Ectodermal cell (in vitro differentiated cells): ENCODE results near the gene DPH5.

Experiments
- H3K27ac ChIP-seq: 2 replicates; pipeline ENCODE4 v1.7.0; 2013; ENCODE audit warnings: mild to moderate bottlenecking, low read depth, low read length; ENCODE audit not compliant: insufficient read depth, poor library complexity, severe bottlenecking
- H3K27me3 ChIP-seq: 2 replicates; pipeline ENCODE4 v1.7.0; 2013; ENCODE audit warnings: mild to moderate bottlenecking, low read length; ENCODE audit not compliant: insufficient read depth, control insufficient read depth, poor library complexity, severe bottlenecking
- H3K36me3 ChIP-seq: one replicate; pipeline ENCODE4 v1.7.0; 2013; ENCODE audit warnings: low read length; ENCODE audit not compliant: control insufficient read depth, insufficient read depth
- H3K4me1 ChIP-seq: one replicate; pipeline ENCODE4 v1.7.0; 2013; ENCODE audit warnings: low read length; ENCODE audit not compliant: control insufficient read depth, insufficient read depth
- H3K4me3 ChIP-seq: 2 replicates; pipeline ENCODE4 v1.7.0; 2013; ENCODE audit warnings: low read depth, low read length, control low read depth; ENCODE audit not compliant: insufficient read depth
- H3K9me3 ChIP-seq: 2 replicates; pipeline ENCODE4 v1.7.0; 2013; ENCODE audit warnings: mild to moderate bottlenecking, low read length, moderate library complexity; ENCODE audit not compliant: control insufficient read depth
- WGBS, 2 experiments: methylation state at CpG; one replicate each; pipeline ENCODE4 v1.1.7; 2013; ENCODE audit warnings: missing lambda C conversion rate in 2 of 2; 5-methylcytosine and 5-hydroxymethylcytosine counted together

The DPH5 gene

DNA sequence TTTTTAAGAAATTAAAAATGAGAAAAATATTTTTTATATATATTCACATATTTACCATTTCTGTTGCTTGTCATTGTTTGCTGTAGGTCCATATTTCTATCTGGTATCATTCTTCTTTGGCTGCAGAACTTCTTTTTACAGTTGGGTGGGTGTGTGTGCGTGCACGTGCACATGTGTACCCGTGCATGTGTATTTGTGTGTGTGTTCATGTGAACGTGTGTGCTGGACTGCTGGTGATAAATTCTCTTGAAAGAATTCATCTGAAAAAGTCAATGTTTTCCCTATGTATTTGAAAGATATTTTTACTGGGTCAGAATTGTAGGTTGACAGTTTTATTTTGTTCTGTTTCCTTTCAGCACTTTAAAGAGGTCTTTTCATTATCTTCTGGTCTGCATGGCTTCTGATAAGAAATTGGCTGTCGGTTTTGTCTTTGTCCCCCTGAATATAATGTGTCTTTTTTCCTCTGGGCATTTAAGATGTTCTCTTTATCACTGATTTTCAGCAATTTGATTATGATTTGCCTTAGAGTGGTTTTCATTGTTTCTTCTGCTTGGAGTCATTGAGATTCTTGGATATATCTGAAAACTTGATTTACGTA, 34.5 kb upstream of the DPH5 start:
- Histone ChIP-seq H3K4me3 (no peak overlapping the region), H3K27ac (no peak overlapping the region), H3K4me1 (no peaks in the 10 kb centered on the region), H3K36me3 (no peaks in the 10 kb centered on the region), H3K27me3 (no peaks in the 10 kb centered on the region), H3K9me3 (no peaks in the 10 kb centered on the region)
- WGBS, 2 experiments: 97 to 98% methylated on average over 6 of the region's 6 CpGs

GRCh38 chr1:101055623-101056022, 30.0 kb upstream of the DPH5 start:
- no peaks in the 10 kb centered on the region for H3K9me3 ChIP-seq
- H3K4me3 ChIP-seq: no peak overlapping the region
- H3K27me3 ChIP-seq: no peaks in the 10 kb centered on the region
- H3K36me3 ChIP-seq: no peaks in the 10 kb centered on the region
- no peaks in the 10 kb centered on the region for H3K4me1 ChIP-seq
- no peak overlapping the region for H3K27ac ChIP-seq

GRCh38 chr1:101051688-101052638, 26.4 kb upstream of the DPH5 start:
- Histone ChIP-seq H3K27me3 (no peaks in the 10 kb centered on the region), H3K36me3 (no peaks in the 10 kb centered on the region), H3K4me1 (no peaks in the 10 kb centered on the region), H3K27ac (peak overlapping the region; percentile 1), H3K4me3 (no peak overlapping the region), H3K9me3 (no peaks in the 10 kb centered on the region)
- WGBS, 2 experiments: 79 to 90% methylated on average over 3 of the region's 3 CpGs

- H3K27ac ChIP-seq: no peak overlapping the region
- H3K4me1 ChIP-seq: no peaks in the 10 kb centered on the region
- no peaks in the 10 kb centered on the region for H3K9me3 ChIP-seq
- 90 to 100% methylated on average over 1 to 2 of the region's 2 CpGs for WGBS, 2 experiments
- no peak overlapping the region for H3K4me3 ChIP-seq
- no peaks in the 10 kb centered on the region for H3K36me3 ChIP-seq
- no peaks in the 10 kb centered on the region for H3K27me3 ChIP-seq
Measured at GRCh38 chr1:101050869-101051268, 25.3 kb upstream of the DPH5 start.

DNA sequence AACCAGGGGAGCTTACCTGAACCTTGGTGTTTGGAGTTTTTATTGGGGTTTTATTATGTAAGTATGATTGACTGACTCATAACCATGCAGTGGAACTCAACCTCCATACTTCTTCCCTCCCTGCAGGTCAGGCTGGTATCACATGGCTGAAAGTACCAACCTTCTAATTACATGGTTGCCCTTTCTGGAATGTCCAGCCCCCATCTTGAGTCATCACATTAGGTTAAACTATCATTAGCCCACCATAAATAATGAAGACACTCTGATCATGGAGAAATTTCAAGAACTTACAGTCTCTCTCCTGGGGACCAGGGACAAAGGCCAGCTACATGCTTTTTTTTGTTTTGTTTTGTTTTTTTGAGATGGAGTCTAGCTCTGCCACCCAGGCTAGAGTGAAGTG, 19.2 kb upstream of the DPH5 start:
- Histone ChIP-seq H3K36me3 (no peaks in the 10 kb centered on the region), H3K27me3 (no peaks in the 10 kb centered on the region), H3K27ac (no peak overlapping the region), H3K9me3 (peaks cover 2% of the 10 kb centered on the region), H3K4me1 (no peaks in the 10 kb centered on the region), H3K4me3 (no peak overlapping the region)

DNA sequence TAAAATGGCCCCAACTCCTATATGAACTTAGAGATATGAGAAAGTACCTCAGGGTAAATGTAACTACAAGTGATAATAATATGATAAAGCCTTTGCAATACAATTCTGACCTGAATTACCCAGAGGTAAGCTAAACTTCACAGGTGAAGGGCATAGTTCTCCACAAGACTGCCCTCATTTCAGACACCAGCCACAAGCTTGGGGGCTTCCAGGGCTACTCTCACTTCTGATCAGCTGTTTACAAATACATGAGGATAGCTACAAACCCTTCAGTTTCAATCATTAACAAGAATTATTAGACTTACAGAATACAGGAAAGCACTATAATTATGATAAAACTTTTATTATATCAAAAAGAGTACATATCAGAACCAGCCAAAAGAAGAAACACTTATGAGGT, 18.7 kb upstream of the DPH5 start:
- Histone ChIP-seq H3K9me3 (peaks cover 2% of the 10 kb centered on the region), H3K36me3 (no peaks in the 10 kb centered on the region), H3K4me1 (no peaks in the 10 kb centered on the region), H3K27ac (no peak overlapping the region), H3K27me3 (no peaks in the 10 kb centered on the region), H3K4me3 (no peak overlapping the region)

DNA sequence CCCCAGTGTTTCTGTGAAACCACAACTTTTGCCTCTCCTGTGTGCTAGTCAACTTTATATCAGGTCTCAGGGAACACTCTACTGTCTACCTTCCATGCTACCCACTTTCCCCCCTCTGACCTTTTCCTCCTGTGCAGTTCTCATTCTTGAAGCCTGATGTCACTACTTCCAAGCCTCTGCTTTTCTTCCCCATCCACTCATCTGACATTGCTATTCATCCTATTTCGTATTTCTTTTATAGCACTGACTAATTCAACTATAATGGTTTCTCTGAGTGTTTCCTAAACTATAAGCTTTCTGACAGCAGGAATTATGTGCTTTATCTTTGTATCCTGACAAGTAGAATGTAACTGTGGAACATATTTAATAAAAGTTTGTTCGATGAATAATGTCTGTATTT, 18.2 kb upstream of the DPH5 start:
- Histone ChIP-seq H3K4me3 (no peak overlapping the region), H3K27ac (no peak overlapping the region), H3K9me3 (peaks cover 2% of the 10 kb centered on the region), H3K27me3 (no peaks in the 10 kb centered on the region), H3K36me3 (no peaks in the 10 kb centered on the region), H3K4me1 (no peaks in the 10 kb centered on the region)
- WGBS, 2 experiments: 100% methylated on average over 1 of the region's 2 CpGs

- no peaks in the 10 kb centered on the region for H3K4me1 ChIP-seq
- 100% methylated on average over 1 of the region's 1 CpG for WGBS, 2 experiments
- H3K27me3 ChIP-seq: no peaks in the 10 kb centered on the region
- H3K4me3 ChIP-seq: no peak overlapping the region
- no peak overlapping the region for H3K27ac ChIP-seq
- H3K9me3 ChIP-seq: peaks cover 2% of the 10 kb centered on the region
- no peaks in the 10 kb centered on the region for H3K36me3 ChIP-seq
Measured at GRCh38 chr1:101041300-101041699, 15.7 kb upstream of the DPH5 start.

GRCh38 chr1:101040666-101041065, 15.1 kb upstream of the DPH5 start:
- H3K9me3 ChIP-seq: peaks cover 2% of the 10 kb centered on the region
- H3K27ac ChIP-seq: no peak overlapping the region
- H3K27me3 ChIP-seq: no peaks in the 10 kb centered on the region
- WGBS, 2 experiments: 95% methylated on average over 2 of the region's 2 CpGs
- H3K4me1 ChIP-seq: no peaks in the 10 kb centered on the region
- H3K36me3 ChIP-seq: no peaks in the 10 kb centered on the region
- no peak overlapping the region for H3K4me3 ChIP-seq

- WGBS, 2 experiments: 100% methylated on average over 1 of the region's 1 CpG
- no peak overlapping the region for H3K4me3 ChIP-seq
- H3K27ac ChIP-seq: no peak overlapping the region
- no peaks in the 10 kb centered on the region for H3K27me3 ChIP-seq
- H3K36me3 ChIP-seq: no peaks in the 10 kb centered on the region
- H3K9me3 ChIP-seq: peaks cover 2% of the 10 kb centered on the region
- H3K4me1 ChIP-seq: no peaks in the 10 kb centered on the region
Measured at GRCh38 chr1:101039245-101039644, 13.7 kb upstream of the DPH5 start.
